GM19025 (cell line): ENCODE results near the gene DYNC1LI2.

Experiments
- ATAC-seq: cut with Tn5 transposase; IDR thresholded peaks from one replicate; pipeline ENCODE4 v1.9.1; 2021; ENCODE audit warnings: mild to moderate bottlenecking, low read depth, moderate library complexity; ENCODE audit not compliant: unreplicated experiment

DYNC1LI2 gene

GRCh38 chr16:66741169-66741900 lies 10.1 kb downstream of the DYNC1LI2 start:
- ATAC-seq = no peak

GRCh38 chr16:66740533-66740932 lies 10.9 kb downstream of the DYNC1LI2 start:
- no peak for ATAC-seq

GRCh38 chr16:66740010-66740409 lies 11.4 kb downstream of the DYNC1LI2 start:
- no peak for ATAC-seq

GRCh38 chr16:66735891-66736290 lies 15.5 kb downstream of the DYNC1LI2 start:
- no peak for ATAC-seq

GRCh38 chr16:66731101-66731500 lies 20.3 kb downstream of the DYNC1LI2 start:
- no peak for ATAC-seq

GRCh38 chr16:66728804-66729203 lies 22.6 kb downstream of the DYNC1LI2 start:
- no peak for ATAC-seq

GRCh38 chr16:66728117-66728787 lies 23.2 kb downstream of the DYNC1LI2 start:
- ATAC-seq = no peak

- ATAC-seq = no peak
These were observed 30.6 kb downstream of the DYNC1LI2 start for GRCh38 chr16:66720766-66721165.

- ATAC-seq = no peak
These were observed 32.2 kb downstream of the DYNC1LI2 start for GRCh38 chr16:66719246-66719645.

- no peak for ATAC-seq
These were observed 33.6 kb downstream of the DYNC1LI2 start for GRCh38 chr16:66717776-66718175.

GRCh38 chr16:66717112-66717675 lies 34.2 kb downstream of the DYNC1LI2 start:
- no peak for ATAC-seq

- no peak for ATAC-seq
These were observed 36.6 kb downstream of the DYNC1LI2 start for GRCh38 chr16:66714654-66715307.

- ATAC-seq = no peak
These were observed 37.3 kb downstream of the DYNC1LI2 start for GRCh38 chr16:66714062-66714461.

- ATAC-seq = no peak
These were observed 38.3 kb downstream of the DYNC1LI2 start for GRCh38 chr16:66713076-66713475.

- no peak for ATAC-seq
These were observed 38.9 kb downstream of the DYNC1LI2 start for GRCh38 chr16:66712512-66712911.

- no peak for ATAC-seq
These were observed 39.8 kb downstream of the DYNC1LI2 start for GRCh38 chr16:66711581-66711980.

- no peak for ATAC-seq
These were observed 44.9 kb downstream of the DYNC1LI2 start for GRCh38 chr16:66706506-66706880.

- ATAC-seq = no peak
These were observed 45.5 kb downstream of the DYNC1LI2 start for GRCh38 chr16:66705790-66706505.

GRCh38 chr16:66703406-66704215 lies 47.8 kb downstream of the DYNC1LI2 start:
- ATAC-seq = no peak

- no peak for ATAC-seq
These were observed 49.9 kb downstream of the DYNC1LI2 start for GRCh38 chr16:66701516-66701915.
